ENCODE data around the gene ADH1C. TPM values are rescaled to one million over a fixed set of nuclear protein-coding genes. Genes with fewer than 3 reads are reported as not detected.

The ADH1C gene
- total RNA-seq, 1 experiment from 2014 or later, result not detected

DNA sequence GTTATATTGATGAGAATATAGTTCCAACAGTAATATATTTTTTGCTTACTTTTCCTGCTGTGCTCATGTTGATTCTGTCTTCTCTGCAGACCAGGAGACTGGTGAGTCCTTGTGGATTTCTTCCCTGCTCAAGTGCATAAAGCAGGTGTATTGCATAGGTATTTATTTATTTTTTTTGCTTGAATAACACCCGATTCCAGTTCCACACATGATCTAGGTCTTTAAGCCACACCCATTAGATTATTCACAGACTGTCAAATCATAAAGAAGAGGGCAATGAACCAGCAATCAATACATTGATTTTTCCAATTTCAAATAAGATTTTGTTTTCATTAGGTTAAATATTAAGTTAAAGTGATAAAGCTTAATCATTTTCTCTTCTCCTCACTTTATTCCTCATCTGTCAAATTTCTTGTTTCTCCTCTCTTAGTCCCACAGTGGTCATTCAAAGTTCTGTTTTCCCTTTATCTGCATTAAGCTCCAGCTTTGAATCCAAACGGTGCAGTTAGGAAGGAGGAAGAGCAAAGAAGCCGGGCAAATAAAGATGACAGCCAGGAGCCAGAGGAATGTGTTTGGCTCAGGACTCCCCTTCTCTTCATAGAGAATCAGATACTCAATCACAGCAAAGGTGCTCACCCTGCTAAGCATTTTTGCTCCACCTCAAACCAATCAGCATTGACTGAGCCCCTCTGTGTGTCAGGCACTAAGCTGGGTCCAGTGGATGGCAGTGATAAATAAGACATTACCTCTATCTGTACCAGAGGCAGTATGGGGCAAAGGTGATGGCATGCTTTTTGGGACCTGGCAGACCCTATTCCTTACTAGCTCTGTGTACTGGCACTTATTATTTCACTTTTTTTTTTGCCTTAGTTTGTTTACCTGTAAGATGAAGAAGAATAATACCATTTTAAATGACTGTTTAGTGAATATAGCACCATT is 61.4 kb downstream of the ADH1C start, which contains the start of gene ADH1A:
ADH1A (minus strand) TSS at position 138 of the 939 bp plus-strand sequence; CDS start at position 67, 71 bp downstream.
- no peaks in the 10 kb centered on the region for H3K27me3 Mint-ChIP-seq (ENCODE audit: low read depth)
- Histone ChIP-seq H2BK12ac (ENCODE audit: insufficient read length, low read depth, low read length) (no peak within 1 kb of the TSS), H3K9me3 (ENCODE audit: control insufficient read depth, low read depth, low read length) (no peaks in the 10 kb centered on the region), H3K4me2 (ENCODE audit: insufficient read depth, insufficient read length, low read length) (no peak within 1 kb of the TSS), H2BK120ac (ENCODE audit: low read depth, low read length, poor library complexity, severe bottlenecking) (no peak within 1 kb of the TSS), H3K18ac (ENCODE audit: insufficient read length, low read depth, low read length) (no peak within 1 kb of the TSS), H3K27ac (ENCODE audit: insufficient read length, low read depth, low read length) (no peak within 1 kb of the TSS), H4K20me1 (ENCODE audit: control insufficient read depth, insufficient read depth, insufficient read length) (no peaks in the 10 kb centered on the region), H3K4ac (ENCODE audit: low read depth, low read length) (no peak within 1 kb of the TSS), H2BK20ac (ENCODE audit: low read depth, low read length, poor library complexity, severe bottlenecking) (no peak within 1 kb of the TSS), H2BK15ac (ENCODE audit: low read depth, low read length) (no peak within 1 kb of the TSS), H3K9ac (ENCODE audit: extremely low read depth, insufficient read length, low read length) (no peak within 1 kb of the TSS), H3K23me2 (ENCODE audit: insufficient read length, low read depth, low read length, poor library complexity, severe bottlenecking) (no peaks in the 10 kb centered on the region), H4K8ac (replicated peaks; ENCODE audit: insufficient read length, low read depth, low read length) (no peak within 1 kb of the TSS), H2AK5ac (ENCODE audit: insufficient read length, low read length) (no peak within 1 kb of the TSS), H3K56ac (ENCODE audit: insufficient read length, low read depth, low read length) (no peak within 1 kb of the TSS), H4K5ac (ENCODE audit: insufficient read length, low read depth, low read length) (no peak within 1 kb of the TSS), H3K79me2 (ENCODE audit: insufficient read depth, low read length) (no peaks in the 10 kb centered on the region), H3K14ac (ENCODE audit: insufficient read depth, low read length) (no peak within 1 kb of the TSS), H3K4me1 (ENCODE audit: insufficient read depth, low read length) (no peaks in the 10 kb centered on the region), H3K79me1 (ENCODE audit: insufficient read depth, low read depth, low read length, poor library complexity, severe bottlenecking) (no peaks in the 10 kb centered on the region), H3K27me3 (ENCODE audit: insufficient read depth, low read length) (no peaks in the 10 kb centered on the region), H2AFZ (ENCODE audit: low read length) (no peak within 1 kb of the TSS), H3K23ac (ENCODE audit: insufficient read length, low read depth, low read length) (no peak within 1 kb of the TSS), H4K91ac (ENCODE audit: insufficient read length, low read depth, low read length) (no peak within 1 kb of the TSS), H3T11ph (ENCODE audit: low read length) (no peak within 1 kb of the TSS), H2BK5ac (ENCODE audit: insufficient read length, low read length) (no peak within 1 kb of the TSS)
- no peak within 1 kb of the TSS for H3K4me3 Mint-ChIP-seq
- TF ChIP-seq, protein P1, sequence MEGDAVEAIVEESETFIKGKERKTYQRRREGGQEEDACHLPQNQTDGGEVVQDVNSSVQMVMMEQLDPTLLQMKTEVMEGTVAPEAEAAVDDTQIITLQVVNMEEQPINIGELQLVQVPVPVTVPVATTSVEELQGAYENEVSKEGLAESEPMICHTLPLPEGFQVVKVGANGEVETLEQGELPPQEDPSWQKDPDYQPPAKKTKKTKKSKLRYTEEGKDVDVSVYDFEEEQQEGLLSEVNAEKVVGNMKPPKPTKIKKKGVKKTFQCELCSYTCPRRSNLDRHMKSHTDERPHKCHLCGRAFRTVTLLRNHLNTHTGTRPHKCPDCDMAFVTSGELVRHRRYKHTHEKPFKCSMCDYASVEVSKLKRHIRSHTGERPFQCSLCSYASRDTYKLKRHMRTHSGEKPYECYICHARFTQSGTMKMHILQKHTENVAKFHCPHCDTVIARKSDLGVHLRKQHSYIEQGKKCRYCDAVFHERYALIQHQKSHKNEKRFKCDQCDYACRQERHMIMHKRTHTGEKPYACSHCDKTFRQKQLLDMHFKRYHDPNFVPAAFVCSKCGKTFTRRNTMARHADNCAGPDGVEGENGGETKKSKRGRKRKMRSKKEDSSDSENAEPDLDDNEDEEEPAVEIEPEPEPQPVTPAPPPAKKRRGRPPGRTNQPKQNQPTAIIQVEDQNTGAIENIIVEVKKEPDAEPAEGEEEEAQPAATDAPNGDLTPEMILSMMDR (conservative IDR thresholded peaks at IDR 0.05), result no peak
- no peak within 1 kb of the TSS; a peak in 2 of 7 replicates for H3K27ac Mint-ChIP-seq
- DNase-seq, result no peak
- H3K4me1 Mint-ChIP-seq, result no peaks in the 10 kb centered on the region
- H3K9me3 Mint-ChIP-seq, result peaks cover 11 to 13% of the 10 kb centered on the region in 2 experiments
- peaks cover 0 to 13% (median 3%) of the 10 kb centered on the region in 3 experiments; a peak in 6 of 7 replicates for H3K36me3 Mint-ChIP-seq (ENCODE audit: insufficient read depth in 1 of 3, low read depth in 3 of 3)
- WGBS (ENCODE audit: extremely low coverage, insufficient read length, low lambda C conversion rate), result no CpG with 5 or more reads among the region's 3 CpGs

Other genes starting within 250 kb of the ADH1C start
- not detected in 2 replicates for gene ADH4, start 208.4 kb downstream of the ADH1C start, total RNA-seq (2021)
- gene ADH6, start 133.5 kb downstream of the ADH1C start, total RNA-seq (2021), result not detected in 2 replicates
- gene ADH1A, start 61.8 kb downstream of the ADH1C start, total RNA-seq (2021), result not detected in 2 replicates
- not detected in 2 replicates for gene ADH1B, start 31.3 kb downstream of the ADH1C start, total RNA-seq (2021)
- gene ADH7, start 82.6 kb upstream of the ADH1C start, total RNA-seq (2021), result not detected in 2 replicates
- gene C4orf17, start 158.3 kb upstream of the ADH1C start, total RNA-seq (2021), result not detected in 2 replicates
- 4.6 and 5.9 TPM in 2 replicates for gene TRMT10A, start 211.3 kb upstream of the ADH1C start, total RNA-seq (2021)
- gene MTTP, start 222.1 kb upstream of the ADH1C start, total RNA-seq (2021), result 0.46 and 0.64 TPM in 2 replicates